ENCODE measurements around the gene CCM2L. TPM values are rescaled to one million over a fixed set of nuclear protein-coding genes. Genes with fewer than 3 reads are reported as not detected.
A peak's percentile ranks its signal among the peaks of the same experiment; 100 is the strongest.

CCM2L gene
- total RNA-seq, 1 donor from 2014 or later = not detected

- TF ChIP-seq CTCF (conservative IDR thresholded peaks at IDR 0.05; ENCODE audit: low read depth, low read length) = no peak
- no peak for DNase-seq (ENCODE audit: low read depth)
- no peak overlapping the region for H3K4me3 ChIP-seq (ENCODE audit: low read depth, low read length)
Observed at GRCh38 chr20:31990641-31991338, 19.4 kb upstream of the CCM2L start.

GRCh38 chr20:31991339-31991705, 18.9 kb upstream of the CCM2L start:
- TF ChIP-seq CTCF (conservative IDR thresholded peaks at IDR 0.05; ENCODE audit: low read depth, low read length) = no peak
- DNase-seq (ENCODE audit: low read depth) = no peak
- H3K4me3 ChIP-seq (ENCODE audit: low read depth, low read length) = no peak overlapping the region

GRCh38 chr20:31992086-31992485, 18.2 kb upstream of the CCM2L start:
- TF ChIP-seq CTCF (conservative IDR thresholded peaks at IDR 0.05; ENCODE audit: low read depth, low read length) = no peak
- no peak overlapping the region for H3K4me3 ChIP-seq (ENCODE audit: low read depth, low read length)

GRCh38 chr20:31996996-31997395, 13.2 kb upstream of the CCM2L start:
- TF ChIP-seq CTCF (conservative IDR thresholded peaks at IDR 0.05; ENCODE audit: low read depth, low read length) = no peak
- DNase-seq (ENCODE audit: low read depth) = no peak
- H3K4me3 ChIP-seq (ENCODE audit: low read depth, low read length) = no peak overlapping the region

More at GRCh38 chr20:31992086-31992485, 18.2 kb upstream of the CCM2L start:
- no peak for DNase-seq (ENCODE audit: low read depth)

GRCh38 chr20:31998246-31998645, 12.0 kb upstream of the CCM2L start:
- no peak for TF ChIP-seq CTCF (conservative IDR thresholded peaks at IDR 0.05; ENCODE audit: low read depth, low read length)
- no peak overlapping the region for H3K4me3 ChIP-seq (ENCODE audit: low read depth, low read length)
- DNase-seq (ENCODE audit: low read depth) = no peak

- DNase-seq (ENCODE audit: low read depth) = no peak
- no peak overlapping the region for H3K4me3 ChIP-seq (ENCODE audit: low read depth, low read length)
- TF ChIP-seq CTCF (conservative IDR thresholded peaks at IDR 0.05; ENCODE audit: low read depth, low read length) = no peak
Observed at GRCh38 chr20:32003325-32003724, 6.9 kb upstream of the CCM2L start.

GRCh38 chr20:32004963-32005362, 5.3 kb upstream of the CCM2L start:
- no peak for DNase-seq (ENCODE audit: low read depth)
- TF ChIP-seq CTCF (conservative IDR thresholded peaks at IDR 0.05; ENCODE audit: low read depth, low read length) = peak; percentile 11

More at GRCh38 chr20:32004963-32005362, 5.3 kb upstream of the CCM2L start:
- no peak overlapping the region for H3K4me3 ChIP-seq (ENCODE audit: low read depth, low read length)
